Activated naive CD8-positive, alpha-beta T cell treated with anti-CD3 and anti-CD28 coated beads, Interleukin-2, amount 50 U/mL, for 24 hours (primary cell): Measurements from ENCODE around the gene GMFB.
A peak's percentile ranks its signal among the peaks of the same experiment; 100 is the strongest.
"Not testable (repeated sequence)": the region's sequence is repeated elsewhere in the genome, so short reads cannot be mapped to it uniquely, and the experiment has no call there.

Experiments used
- ATAC-seq: fragments of 150-1000 bp; cut with Tn5 transposase; one replicate; pipeline ENCODE4 v1.10.0; 2021
- DNase-seq: peaks from one replicate; pipeline ENCODE4 v3.0.0; 2021
- H3K27ac Mint-ChIP-seq: one replicate; pipeline ENCODE4 v1.8.0; 2021; ENCODE audit warnings: mild to moderate bottlenecking, mixed read lengths
- H3K27me3 Mint-ChIP-seq: one replicate; pipeline ENCODE4 v1.8.0; 2021; ENCODE audit warnings: mixed read lengths
- H3K36me3 Mint-ChIP-seq: one replicate; pipeline ENCODE4 v1.8.0; 2021; ENCODE audit warnings: low read depth, mixed read lengths
- H3K4me1 Mint-ChIP-seq: one replicate; pipeline ENCODE4 v1.8.0; 2021; ENCODE audit warnings: mixed read lengths
- H3K4me3 Mint-ChIP-seq: one replicate; pipeline ENCODE4 v1.8.0; 2021; ENCODE audit warnings: mild to moderate bottlenecking, moderate library complexity, mixed read lengths
- H3K9me3 Mint-ChIP-seq: one replicate; pipeline ENCODE4 v1.8.0; 2021; ENCODE audit warnings: mixed read lengths

Gene GMFB

DNA sequence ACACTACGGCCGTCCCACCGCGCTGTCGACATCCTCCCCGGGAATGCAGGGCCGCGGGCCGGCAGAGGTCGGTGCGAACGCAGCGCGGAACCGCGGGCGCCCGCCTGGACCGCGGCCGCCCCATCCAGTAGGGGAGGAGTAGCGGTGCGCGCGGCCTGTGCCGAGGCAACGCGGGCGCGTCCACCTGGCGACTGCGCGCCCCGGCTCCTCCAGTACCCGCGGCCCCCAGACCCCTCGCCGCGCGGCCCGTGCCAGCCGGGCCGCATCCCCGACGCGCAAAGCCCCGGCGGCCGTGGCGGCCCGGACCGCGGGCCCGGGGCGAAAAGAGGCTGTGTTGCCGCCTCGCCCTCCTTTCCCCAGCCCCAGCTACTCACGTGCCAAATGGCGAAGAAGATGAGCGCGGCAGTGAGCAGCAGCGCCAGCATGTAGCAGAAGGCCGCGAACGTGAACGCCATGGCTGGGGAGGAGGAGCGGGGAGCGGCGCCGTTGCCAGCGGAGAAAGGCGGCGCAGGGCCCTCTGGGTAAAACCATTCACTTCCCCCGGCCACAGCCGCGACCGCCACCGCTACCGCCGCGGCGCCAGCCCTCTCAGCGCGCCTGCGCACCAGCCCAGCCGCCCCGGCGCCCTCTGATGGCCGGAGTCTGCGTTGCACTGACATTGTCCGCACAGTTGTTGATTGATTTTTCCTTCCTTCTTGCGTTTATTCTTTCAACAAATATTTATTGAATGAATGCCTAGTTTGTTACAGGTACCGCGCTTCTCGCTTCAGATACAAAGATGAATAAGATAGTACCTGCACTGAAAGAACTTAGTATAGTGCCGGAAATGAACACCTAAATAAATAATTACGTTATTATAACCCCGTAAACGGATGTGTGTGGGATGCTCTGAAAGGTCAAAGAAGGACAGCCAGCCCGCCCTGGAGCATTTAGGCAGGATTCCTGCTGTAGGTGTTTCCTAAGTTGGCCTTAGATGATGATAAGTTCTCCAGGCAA, 47.6 kb downstream of the GMFB start, which contains the start of gene CNIH1:
Gene CNIH1, minus strand, starts transcription at position 502 of the 996 bp plus-strand sequence. Its CDS starts 47 bp downstream, at position 455.
- Mint-ChIP-seq H3K4me1 (peaks cover 58% of the 10 kb centered on the region), H3K9me3 (no peaks in the 10 kb centered on the region), H3K36me3 (peaks cover 21% of the 10 kb centered on the region), H3K27ac (peak within 1 kb of the TSS; percentile 98), H3K27me3 (peaks cover 2% of the 10 kb centered on the region), H3K4me3 (peak within 1 kb of the TSS; percentile 92)
- ATAC-seq: peak; percentile 92
- peak; percentile 96 for DNase-seq

DNA sequence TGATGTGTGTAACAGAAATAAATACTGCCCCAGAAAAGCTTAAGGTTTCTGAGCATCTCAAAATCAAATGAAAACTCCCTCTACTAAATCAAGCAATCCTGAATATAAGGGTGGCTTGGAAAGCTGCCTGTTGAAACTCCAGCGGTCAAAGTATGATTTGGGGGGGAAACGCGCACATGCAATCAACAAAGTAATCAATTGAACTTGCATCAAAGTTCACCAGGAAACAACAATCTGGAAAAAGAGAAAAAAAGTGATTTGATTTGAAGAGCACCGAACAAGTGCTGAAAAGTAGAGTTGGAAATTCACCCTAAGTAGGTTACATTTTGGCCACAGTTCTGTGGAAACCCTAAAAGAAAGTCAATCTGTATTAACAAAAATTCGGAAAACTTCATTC, 48.3 kb downstream of the GMFB start:
- Mint-ChIP-seq H3K4me3 (peak overlapping the region; percentile 92), H3K27me3 (no peaks in the 10 kb centered on the region), H3K36me3 (peaks cover 27% of the 10 kb centered on the region), H3K4me1 (peaks cover 63% of the 10 kb centered on the region), H3K27ac (peak overlapping the region; percentile 94), H3K9me3 (no peaks in the 10 kb centered on the region)
- ATAC-seq (no peak), DNase-seq (no peak)

GRCh38 chr14:54440037-54440436, 48.7 kb downstream of the GMFB start:
- DNase-seq: no peak
- Mint-ChIP-seq H3K27ac (peak overlapping the region; percentile 94), H3K4me3 (peak overlapping the region; percentile 92), H3K27me3 (no peaks in the 10 kb centered on the region), H3K9me3 (no peaks in the 10 kb centered on the region), H3K4me1 (peaks cover 66% of the 10 kb centered on the region), H3K36me3 (peaks cover 31% of the 10 kb centered on the region)
- no peak for ATAC-seq

DNA sequence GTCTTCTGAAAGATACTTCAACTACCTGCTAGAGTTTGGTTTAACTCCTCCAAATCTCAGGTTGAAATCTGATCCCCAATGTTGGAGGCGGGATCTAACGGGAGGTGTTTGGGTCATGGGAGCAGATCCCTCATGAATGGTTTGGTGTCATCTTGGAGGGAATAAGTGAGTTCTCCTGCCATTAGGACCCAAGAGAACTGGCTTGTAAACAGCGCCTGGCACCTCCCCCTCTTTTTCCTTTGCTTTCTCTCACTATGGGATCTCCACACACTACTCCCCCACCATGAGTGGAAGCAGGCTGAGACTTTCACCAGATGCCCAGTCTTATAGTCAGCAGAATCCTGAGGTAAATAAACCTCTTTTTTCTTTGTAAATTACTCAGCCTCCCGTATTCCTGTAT, 50.1 kb downstream of the GMFB start:
- Mint-ChIP-seq H3K4me1 (peaks cover 79% of the 10 kb centered on the region), H3K9me3 (no peaks in the 10 kb centered on the region), H3K36me3 (peaks cover 42% of the 10 kb centered on the region), H3K27me3 (no peaks in the 10 kb centered on the region), H3K27ac (no peak overlapping the region), H3K4me3 (peak overlapping the region; percentile 92)
- DNase-seq (no peak), ATAC-seq (no peak)

DNA sequence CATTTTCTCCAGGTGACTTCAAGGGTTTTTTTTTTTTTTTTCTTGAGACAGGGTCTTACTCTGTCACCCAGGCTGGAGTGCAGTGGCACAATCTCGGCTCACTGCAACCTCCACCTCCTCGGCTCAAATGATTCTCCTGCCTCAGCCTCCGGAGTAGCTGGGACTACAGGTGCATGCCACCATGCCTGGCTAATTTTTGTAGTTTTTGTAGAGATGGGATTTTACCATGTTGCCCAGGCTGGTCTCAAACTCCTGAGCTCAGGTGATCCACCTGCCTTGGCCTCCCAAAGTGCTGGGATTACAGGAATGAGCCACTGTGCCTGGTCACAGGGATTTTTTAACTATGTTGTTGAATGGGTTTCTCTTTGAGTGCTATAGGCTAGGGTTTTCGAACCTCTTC, 50.8 kb downstream of the GMFB start:
- H3K9me3 Mint-ChIP-seq, H3K27me3 Mint-ChIP-seq, H3K4me3 Mint-ChIP-seq, H3K27ac Mint-ChIP-seq, ATAC-seq, DNase-seq: not testable (repeated sequence)
- peaks cover 87% of the 10 kb centered on the region for H3K4me1 Mint-ChIP-seq
- H3K36me3 Mint-ChIP-seq: peaks cover 44% of the 10 kb centered on the region

- peak; percentile 98 for ATAC-seq
- H3K27ac Mint-ChIP-seq: peak overlapping the region; percentile 94
- peak; percentile 25 for DNase-seq
- H3K4me3 Mint-ChIP-seq: peak overlapping the region; percentile 71
- H3K4me1 Mint-ChIP-seq: peaks cover 89% of the 10 kb centered on the region
- no peaks in the 10 kb centered on the region for H3K27me3 Mint-ChIP-seq
- H3K36me3 Mint-ChIP-seq: peaks cover 59% of the 10 kb centered on the region
- H3K9me3 Mint-ChIP-seq: no peaks in the 10 kb centered on the region
Measured at GRCh38 chr14:54435500-54435981, 53.2 kb downstream of the GMFB start.

- Mint-ChIP-seq H3K36me3 (peaks cover 66% of the 10 kb centered on the region), H3K4me3 (no peak overlapping the region), H3K27ac (peak overlapping the region; percentile 79), H3K4me1 (peaks cover 61% of the 10 kb centered on the region), H3K9me3 (no peaks in the 10 kb centered on the region), H3K27me3 (no peaks in the 10 kb centered on the region)
- DNase-seq (no peak), ATAC-seq (peak; percentile 66)
Measured at GRCh38 chr14:54428527-54428926, 60.3 kb downstream of the GMFB start.

- ATAC-seq (no peak), DNase-seq (no peak)
- no peaks in the 10 kb centered on the region for H3K9me3 Mint-ChIP-seq
- peaks cover 55% of the 10 kb centered on the region for H3K4me1 Mint-ChIP-seq
- H3K36me3 Mint-ChIP-seq: peaks cover 63% of the 10 kb centered on the region
- no peak overlapping the region for H3K4me3 Mint-ChIP-seq
- H3K27ac Mint-ChIP-seq: peak overlapping the region; percentile 79
- no peaks in the 10 kb centered on the region for H3K27me3 Mint-ChIP-seq
Measured at GRCh38 chr14:54427871-54428270, 60.9 kb downstream of the GMFB start.

- Mint-ChIP-seq H3K4me3 (no peak overlapping the region), H3K9me3 (no peaks in the 10 kb centered on the region), H3K4me1 (peaks cover 46% of the 10 kb centered on the region), H3K36me3 (peaks cover 50% of the 10 kb centered on the region), H3K27ac (peak overlapping the region; percentile 26), H3K27me3 (no peaks in the 10 kb centered on the region)
- ATAC-seq: no peak
- no peak for DNase-seq
Measured at GRCh38 chr14:54425537-54426274, 63.1 kb downstream of the GMFB start.

GRCh38 chr14:54425068-54425467, 63.7 kb downstream of the GMFB start:
- no peak overlapping the region for H3K4me3 Mint-ChIP-seq
- no peak for DNase-seq
- H3K27ac Mint-ChIP-seq: no peak overlapping the region
- H3K4me1 Mint-ChIP-seq: peaks cover 42% of the 10 kb centered on the region
- no peaks in the 10 kb centered on the region for H3K27me3 Mint-ChIP-seq
- peaks cover 47% of the 10 kb centered on the region for H3K36me3 Mint-ChIP-seq
- no peaks in the 10 kb centered on the region for H3K9me3 Mint-ChIP-seq
- ATAC-seq: no peak
